NCI-H1694 (cell line): Measurements from ENCODE around the gene CCHCR1.
"Not testable (repeated sequence)": the region's sequence is repeated elsewhere in the genome, so short reads cannot be mapped to it uniquely, and the experiment has no call there.

Experiments used
- DNase-seq: peaks from one replicate; lab custom pipeline; 2025; lab: John Stamatoyannopoulos, UW

The CCHCR1 gene

DNA sequence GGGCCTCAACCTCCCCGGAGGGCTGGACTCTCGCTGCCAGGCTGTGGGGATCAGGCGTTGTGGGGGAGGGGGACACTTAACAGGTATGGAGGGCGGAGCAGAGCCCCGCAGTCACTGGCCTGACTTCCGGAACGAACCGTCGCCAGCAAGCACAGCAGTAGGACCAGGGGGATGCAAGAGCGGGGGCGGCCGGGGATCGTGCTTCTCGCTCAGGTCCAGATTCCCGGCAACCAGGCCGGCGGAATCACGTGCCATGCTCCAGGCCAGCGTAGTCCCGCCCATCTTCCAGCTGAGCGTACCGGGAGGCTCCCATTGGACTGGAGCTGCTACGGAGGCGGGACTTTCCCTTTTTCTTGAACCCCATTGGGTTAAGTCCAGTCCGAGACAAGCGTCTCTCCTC, 22.9 kb upstream of the CCHCR1 start:
- DNase-seq = no peak

GRCh38 chr6:31179896-31180295, 22.3 kb upstream of the CCHCR1 start:
- DNase-seq = no peak

GRCh38 chr6:31179042-31179386, 21.4 kb upstream of the CCHCR1 start:
- no peak for DNase-seq

DNA sequence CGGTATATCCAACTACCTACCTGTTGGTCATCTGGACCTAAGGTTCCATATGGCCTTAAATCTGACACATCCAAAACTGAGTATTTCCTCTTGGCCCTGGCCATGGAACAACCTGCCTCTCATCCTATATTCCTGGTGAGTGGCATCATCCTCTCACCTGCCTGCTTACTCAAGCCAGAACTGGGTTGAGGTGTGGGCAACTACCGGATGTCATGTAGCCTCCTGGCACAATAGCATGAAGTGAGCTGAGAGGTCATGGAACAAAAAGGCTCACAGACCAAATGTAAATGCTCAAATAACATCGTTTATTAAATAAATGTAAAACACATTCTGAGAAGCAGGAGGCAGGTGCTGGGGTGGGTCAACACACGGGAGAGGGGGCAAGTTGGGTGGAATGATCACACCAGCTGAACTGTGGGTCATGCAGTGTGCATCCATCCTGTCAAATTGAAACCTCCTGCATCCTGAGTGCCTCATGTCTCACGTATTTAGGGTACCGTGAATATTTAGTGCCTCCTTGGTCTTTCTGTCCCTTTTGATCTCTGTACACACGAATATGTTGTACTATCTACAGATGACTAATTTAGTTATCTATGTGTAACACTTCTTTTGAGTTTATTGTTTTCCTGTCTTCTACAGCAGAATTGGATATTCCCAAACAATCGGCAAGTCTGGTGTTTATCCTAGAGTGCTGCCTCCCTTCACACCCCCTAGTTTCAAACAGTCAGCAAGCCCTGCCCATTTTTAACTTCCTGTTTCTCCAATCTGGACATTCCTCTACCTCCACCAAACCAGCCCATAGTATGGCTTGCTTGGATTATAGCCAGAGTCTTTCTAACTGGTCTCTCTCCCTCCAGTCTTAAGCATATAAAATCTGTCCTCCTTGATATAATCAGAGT, 20.8 kb upstream of the CCHCR1 start:
- no peak for DNase-seq

DNA sequence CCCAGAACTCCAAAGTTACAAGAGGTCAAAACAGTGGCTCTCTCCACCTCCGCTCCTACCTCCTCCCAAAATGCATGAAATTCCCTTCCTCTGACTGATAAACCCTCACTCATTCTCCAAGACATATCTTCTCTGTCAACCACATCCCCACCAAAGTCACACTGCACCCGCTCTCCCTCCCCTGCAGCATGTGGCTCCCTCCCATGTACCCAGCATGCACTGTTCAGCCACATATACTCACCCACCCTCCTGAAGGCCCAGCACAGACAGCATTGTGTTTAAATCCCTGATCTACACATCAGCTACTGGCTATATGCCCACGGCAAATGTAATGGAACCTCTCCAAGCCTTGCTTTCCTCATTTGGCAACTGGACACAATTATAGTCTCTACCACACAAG, 18.4 kb upstream of the CCHCR1 start:
- DNase-seq = no peak

DNA sequence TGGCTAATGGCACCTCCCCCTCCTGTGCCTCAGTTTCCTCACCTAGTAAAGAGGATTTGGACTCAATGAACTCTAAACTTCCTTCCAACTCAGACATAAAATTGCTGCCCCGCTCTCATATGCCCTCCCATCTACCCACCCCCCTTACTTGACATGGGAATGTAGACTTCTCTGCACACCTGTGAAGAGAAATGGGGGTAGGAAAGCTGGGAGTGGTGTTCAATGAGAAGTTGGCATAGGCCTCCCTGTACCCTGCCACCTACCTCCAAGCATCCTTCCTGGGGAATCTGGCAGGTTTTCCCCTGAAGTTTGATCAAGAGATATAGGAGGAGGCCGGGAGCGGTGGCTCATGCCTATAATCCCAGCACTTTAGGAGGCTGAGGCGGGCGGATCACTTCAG, 16.8 kb upstream of the CCHCR1 start:
- no peak for DNase-seq

DNA sequence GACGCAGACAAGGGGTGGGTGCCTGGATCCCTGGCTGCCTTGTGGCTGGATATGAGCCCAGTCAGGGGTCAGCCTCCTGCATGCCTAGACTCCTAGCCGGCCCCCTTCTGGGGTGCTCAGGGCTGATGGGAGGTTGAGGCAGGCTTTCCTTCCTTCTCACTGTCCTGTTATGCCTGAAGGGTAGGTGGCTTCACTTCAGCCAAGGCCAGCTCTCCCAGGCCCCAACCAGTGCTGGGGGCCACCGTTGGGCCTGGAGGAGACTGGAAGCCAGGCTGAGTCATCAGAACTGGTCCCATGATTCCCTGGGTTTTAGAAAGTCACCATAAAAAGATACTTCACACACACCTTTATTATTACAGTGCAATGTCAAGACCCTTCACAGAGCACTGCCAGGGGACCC, 15.8 kb upstream of the CCHCR1 start:
- no peak for DNase-seq

GRCh38 chr6:31172973-31173384, 15.4 kb upstream of the CCHCR1 start:
- no peak for DNase-seq

GRCh38 chr6:31171931-31172905, 14.6 kb upstream of the CCHCR1 start:
- no peak for DNase-seq

- no peak for DNase-seq
These were observed 13.5 kb upstream of the CCHCR1 start for GRCh38 chr6:31170987-31171671.

GRCh38 chr6:31170600-31170881, 12.9 kb upstream of the CCHCR1 start, which contains the start of gene POU5F1:
POU5F1 (minus strand) TSS chr6:31170682; CDS start chr6:31170620, 62 bp downstream.
- no peak for DNase-seq

GRCh38 chr6:31169858-31170599, 12.4 kb upstream of the CCHCR1 start:
- not testable (repeated sequence) for DNase-seq

DNA sequence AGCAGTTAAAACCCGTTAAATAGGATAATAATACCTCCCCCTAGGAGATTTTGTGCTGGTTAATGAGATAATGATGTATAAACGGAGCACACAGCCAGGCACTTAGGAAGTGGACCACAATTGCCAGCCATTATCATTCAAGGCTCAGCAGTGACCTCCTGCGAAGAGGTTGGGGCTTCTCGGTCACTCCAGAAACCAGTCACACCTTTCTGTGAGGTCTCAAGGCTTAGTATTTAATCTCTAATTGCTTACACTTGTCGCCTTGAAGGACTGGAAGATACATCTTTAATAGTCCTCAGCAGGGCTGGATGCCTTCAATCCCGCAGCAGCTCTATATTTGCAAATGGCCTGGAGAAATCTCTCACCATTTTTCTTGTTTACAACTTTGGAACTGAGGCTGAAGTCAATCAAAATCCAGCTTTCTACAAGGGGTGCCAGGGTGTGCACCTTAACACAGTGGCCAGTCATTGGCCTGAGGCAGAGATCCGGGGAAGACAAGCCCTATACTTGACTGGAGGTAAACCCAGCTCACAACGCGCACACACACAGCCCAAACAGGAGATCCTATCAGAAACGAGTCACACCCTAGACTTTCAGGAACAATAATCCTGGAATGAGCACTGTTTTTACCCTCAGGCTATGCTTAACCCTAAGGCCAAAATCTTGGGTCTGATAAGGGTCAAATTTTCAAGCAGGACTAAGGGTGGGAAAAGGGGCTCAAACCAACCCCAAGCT, 11.7 kb upstream of the CCHCR1 start:
- DNase-seq = no peak

DNA sequence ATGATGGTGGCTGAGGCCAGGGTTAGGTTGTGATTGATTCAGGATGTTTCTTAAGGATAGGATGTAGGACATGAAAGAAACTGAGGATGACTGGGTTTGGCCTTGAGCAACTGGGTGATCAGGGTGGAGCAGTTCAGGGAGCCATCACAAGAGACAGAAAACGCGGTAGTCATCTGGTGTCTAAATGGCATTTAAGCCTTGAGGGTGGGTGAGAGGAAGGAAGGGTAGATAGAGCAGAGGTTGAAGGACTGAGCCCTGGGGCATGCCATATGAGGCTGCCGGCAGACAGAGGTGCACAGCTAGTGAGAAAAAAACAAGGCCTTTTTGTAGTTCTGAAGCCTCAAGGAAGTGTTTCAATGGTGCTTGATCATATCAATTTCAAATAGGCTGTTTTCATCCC, 11.0 kb upstream of the CCHCR1 start:
- DNase-seq = no peak

DNA sequence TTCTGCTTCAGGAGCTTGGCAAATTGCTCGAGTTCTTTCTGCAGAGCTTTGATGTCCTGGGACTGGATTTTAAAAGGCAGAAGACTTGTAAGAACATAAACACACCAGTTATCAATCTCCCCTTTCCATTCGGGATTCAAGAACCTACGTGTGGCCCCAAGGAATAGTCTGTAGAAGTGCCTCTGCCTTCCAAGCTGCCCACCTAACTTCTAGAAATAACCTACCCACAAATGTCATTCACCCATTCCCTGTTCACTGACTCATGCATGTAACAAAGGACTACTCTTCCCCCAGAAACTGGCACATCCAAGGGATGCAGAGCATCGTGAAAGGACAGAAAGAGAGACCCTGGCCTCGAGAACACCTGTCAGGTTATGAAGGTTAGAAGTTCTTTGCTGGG, 8.4 kb upstream of the CCHCR1 start:
- DNase-seq = no peak

DNA sequence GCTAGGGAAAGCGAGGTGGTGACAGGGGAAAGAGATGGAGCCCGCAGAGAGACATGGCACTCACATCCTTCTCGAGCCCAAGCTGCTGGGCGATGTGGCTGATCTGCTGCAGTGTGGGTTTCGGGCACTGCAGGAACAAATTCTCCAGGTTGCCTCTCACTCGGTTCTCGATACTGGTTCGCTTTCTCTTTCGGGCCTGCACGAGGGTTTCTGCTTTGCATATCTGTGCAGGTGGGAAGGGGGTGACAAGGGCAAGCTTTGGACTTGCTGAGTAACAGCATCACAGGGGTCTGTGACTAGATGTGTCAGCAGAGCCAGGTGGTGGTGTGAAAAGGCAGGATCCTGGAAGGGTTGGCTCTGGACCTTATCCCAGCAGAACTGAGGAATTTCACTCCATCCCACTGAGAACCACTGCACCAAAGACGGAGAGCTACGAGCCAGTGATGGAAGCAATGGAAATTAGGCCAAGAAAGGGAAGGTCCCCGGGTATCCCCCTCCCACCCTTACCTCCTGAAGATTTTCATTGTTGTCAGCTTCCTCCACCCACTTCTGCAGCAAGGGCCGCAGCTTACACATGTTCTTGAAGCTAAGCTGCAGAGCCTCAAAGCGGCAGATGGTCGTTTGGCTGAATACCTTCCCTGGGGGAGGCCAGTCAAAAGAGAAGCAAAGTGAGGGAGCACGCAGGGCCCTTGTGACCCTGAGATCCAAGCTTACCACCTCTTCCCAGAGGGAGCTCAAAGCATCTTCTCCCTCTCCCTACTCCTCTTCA, 7.6 kb upstream of the CCHCR1 start:
- not testable (repeated sequence) for DNase-seq

DNA sequence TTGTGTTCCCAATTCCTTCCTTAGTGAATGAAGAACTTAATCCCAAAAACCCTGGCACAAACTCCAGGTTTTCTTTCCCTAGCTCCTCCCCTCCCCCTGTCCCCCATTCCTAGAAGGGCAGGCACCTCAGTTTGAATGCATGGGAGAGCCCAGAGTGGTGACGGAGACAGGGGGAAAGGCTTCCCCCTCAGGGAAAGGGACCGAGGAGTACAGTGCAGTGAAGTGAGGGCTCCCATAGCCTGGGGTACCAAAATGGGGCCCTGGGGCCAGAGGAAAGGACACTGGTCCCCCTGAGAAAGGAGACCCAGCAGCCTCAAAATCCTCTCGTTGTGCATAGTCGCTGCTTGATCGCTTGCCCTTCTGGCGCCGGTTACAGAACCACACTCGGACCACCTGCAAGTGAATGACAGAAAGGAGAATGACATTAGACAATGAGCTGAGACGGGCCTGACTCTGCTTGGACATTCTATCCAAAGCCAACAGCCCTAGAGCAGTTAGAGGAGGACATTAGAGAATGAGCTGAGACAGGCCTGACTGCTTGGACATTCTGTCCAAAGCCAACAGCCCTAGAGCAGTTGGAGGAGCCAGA, 7.0 kb upstream of the CCHCR1 start:
- not testable (repeated sequence) for DNase-seq

DNA sequence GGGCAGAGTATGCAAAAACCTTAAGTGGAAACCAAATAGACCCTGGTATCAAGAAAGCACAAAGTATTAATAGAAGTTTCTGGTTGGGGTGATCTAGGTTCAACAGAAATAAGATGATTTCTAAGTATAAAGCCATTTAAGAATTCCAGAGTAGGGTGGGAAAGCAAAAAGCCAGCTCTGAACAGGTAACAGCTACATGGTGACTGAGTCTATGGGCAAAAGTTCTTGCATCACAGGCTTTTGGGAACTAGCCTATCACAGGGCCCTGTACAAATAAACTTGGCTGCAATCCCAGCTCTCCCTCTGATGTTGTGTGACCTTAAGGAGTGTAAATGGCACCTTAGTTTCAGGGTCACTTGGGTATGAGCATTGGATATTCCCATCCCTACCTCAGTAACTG, 6.3 kb upstream of the CCHCR1 start:
- no peak for DNase-seq

- no peak for DNase-seq
These were observed 5.0 kb upstream of the CCHCR1 start for GRCh38 chr6:31162463-31163165.
